IMR-90 (cell line): ENCODE data around the gene ZNF827. TPM values are rescaled to one million over a fixed set of nuclear protein-coding genes. Genes with fewer than 3 reads are reported as not detected.

ENCODE experiments used
- ATAC-seq: fragments of 200-7000 bp; cut with Tn5 transposase; 2 replicates; pipeline ENCODE4 v1.9.1; 2020; ENCODE audit warnings: low read depth, mild to moderate bottlenecking, moderate library complexity
- BruUV-seq: library from RNA; stranded (reverse); fragments of 400-500 nt; replicated peaks from 2 replicates; lab custom pipeline; 2021; lab: Mats Ljungman, UMichigan
- CTCF ChIA-PET: fragments of 300-600 bp; formaldehyde crosslinking; extraction: SDS; loops from one replicate; lab custom pipeline; 2021; ENCODE audit warnings: antibody characterized with exemption; lab: Yijun Ruan, JAX
- POLR2A ChIA-PET: fragments of 300-600 bp; sonication (Branson Sonifier 250); formaldehyde crosslinking; loops from one replicate; lab custom pipeline; 2022; ENCODE audit warnings: antibody characterized with exemption; ENCODE audit not compliant: unreplicated experiment; lab: Charles Lee
- DNase-seq: peaks from one replicate; pipeline ENCODE4 v3.0.0; 2013
- H2AFZ ChIP-seq: replicated peaks from 2 replicates; pipeline ENCODE3; 2013; ENCODE audit warnings: low read length, mild to moderate bottlenecking; ENCODE audit not compliant: poor library complexity
- H2AK5ac ChIP-seq: 2 replicates; pipeline ENCODE4 v1.6.1; 2013; ENCODE audit warnings: low read depth, low read length, inconsistent platforms
- H2AK9ac ChIP-seq: replicated peaks from 2 replicates; pipeline ENCODE3; 2013; ENCODE audit warnings: mild to moderate bottlenecking, low read depth, low read length, moderate library complexity; ENCODE audit not compliant: poor library complexity
- H2BK120ac ChIP-seq: 2 replicates; pipeline ENCODE4 v1.6.1; 2013; ENCODE audit warnings: low read depth, low read length, inconsistent platforms
- H2BK15ac ChIP-seq: 3 replicates; pipeline ENCODE4 v1.6.1; 2013; ENCODE audit warnings: low read depth, low read length, inconsistent platforms
- H2BK20ac ChIP-seq: 2 replicates; pipeline ENCODE4 v1.6.1; 2013; ENCODE audit warnings: low read depth, mild to moderate bottlenecking, inconsistent platforms, low read length, moderate library complexity
- H2BK5ac ChIP-seq: 2 replicates; pipeline ENCODE4 v1.6.1; 2013; ENCODE audit warnings: mild to moderate bottlenecking, low read depth, low read length, inconsistent platforms; ENCODE audit not compliant: poor library complexity, severe bottlenecking
- H3K14ac ChIP-seq: replicated peaks from 2 replicates; pipeline ENCODE4 v1.6.1; 2013; ENCODE audit warnings: low read depth, low read length, inconsistent platforms
- H3K18ac ChIP-seq: 2 replicates; pipeline ENCODE4 v1.6.1; 2013; ENCODE audit warnings: low read depth, low read length, control low read depth
- H3K23ac ChIP-seq: 2 replicates; pipeline ENCODE4 v1.6.1; 2013; ENCODE audit warnings: low read depth, low read length, inconsistent platforms
- H3K27ac ChIP-seq: 2 replicates; pipeline ENCODE4 v1.5.1; 2013; ENCODE audit warnings: mild to moderate bottlenecking, control low read depth, low read length; ENCODE audit not compliant: insufficient read depth
- H3K27me3 ChIP-seq: 2 replicates; pipeline ENCODE4 v1.6.1; 2013; ENCODE audit warnings: low read length; ENCODE audit not compliant: control insufficient read depth, insufficient read depth
- H3K36me3 ChIP-seq: 2 replicates; pipeline ENCODE4 v1.6.1; 2013; ENCODE audit warnings: low read length, mixed read lengths; ENCODE audit not compliant: control insufficient read depth, insufficient read depth
- H3K4ac ChIP-seq: 2 replicates; pipeline ENCODE4 v1.6.1; 2013; ENCODE audit warnings: low read depth, low read length, inconsistent platforms
- H3K4me1 ChIP-seq: 2 replicates; pipeline ENCODE4 v1.6.1; 2013; ENCODE audit warnings: low read length, mixed read lengths; ENCODE audit not compliant: control insufficient read depth, insufficient read depth
- H3K4me2 ChIP-seq: 2 replicates; pipeline ENCODE4 v1.6.1; 2013; ENCODE audit warnings: low read depth, mild to moderate bottlenecking, control low read depth, low read length, moderate library complexity
- H3K4me3 ChIP-seq: 2 replicates; pipeline ENCODE4 v1.5.1; 2013; ENCODE audit warnings: low read depth, mild to moderate bottlenecking, control low read depth, low read length, moderate library complexity; ENCODE audit not compliant: insufficient read depth
- H3K56ac ChIP-seq: 2 replicates; pipeline ENCODE4 v1.6.1; 2013; ENCODE audit warnings: low read length, inconsistent platforms; ENCODE audit not compliant: insufficient read depth; ENCODE audit errors: extremely low read depth
- H3K79me1 ChIP-seq, 2 experiments: 2 replicates each; pipeline ENCODE4 v1.6.1; 2013; ENCODE audit warnings: low read length in 2 of 2, inconsistent platforms in 1 of 2, low read depth in 1 of 2
- H3K9ac ChIP-seq: 2 replicates; pipeline ENCODE4 v1.6.1; 2013; ENCODE audit warnings: low read depth, low read length, control low read depth
- H3K9me1 ChIP-seq: 2 replicates; pipeline ENCODE4 v1.6.1; 2013; ENCODE audit warnings: low read length, inconsistent platforms; ENCODE audit not compliant: insufficient read depth
- H3K9me3 ChIP-seq: 2 replicates; pipeline ENCODE4 v1.6.1; 2013; ENCODE audit warnings: low read length; ENCODE audit not compliant: control insufficient read depth, insufficient read depth
- H4K20me1 ChIP-seq: 2 replicates; pipeline ENCODE4 v1.6.1; 2013; ENCODE audit warnings: low read length, inconsistent platforms; ENCODE audit not compliant: insufficient read depth
- H4K5ac ChIP-seq: 2 replicates; pipeline ENCODE4 v1.6.1; 2013; ENCODE audit warnings: mild to moderate bottlenecking, low read depth, low read length, control low read depth
- H4K8ac ChIP-seq, 2 experiments: 2 replicates each; pipeline ENCODE4 v1.6.1; 2013; ENCODE audit warnings: low read depth in 2 of 2, low read length in 2 of 2, control low read depth in 1 of 2, inconsistent platforms in 1 of 2
- H4K91ac ChIP-seq: 2 replicates; pipeline ENCODE4 v1.6.1; 2013; ENCODE audit warnings: low read depth, low read length, inconsistent platforms; ENCODE audit not compliant: insufficient read depth
- CHD1 ChIP-seq: IDR thresholded peaks from 2 replicates; pipeline ENCODE4 v1.6.1; 2012; ENCODE audit warnings: low read depth, low read length, improper control_type of control experiment
- CTCF ChIP-seq: conservative IDR thresholded peaks from 2 replicates; pipeline ENCODE4 v1.5.1; 2012; ENCODE audit warnings: mild to moderate bottlenecking, low read depth, low read length, improper control_type of control experiment
- ELK1 ChIP-seq: fragments of 150-350 bp; IDR thresholded peaks from 2 replicates; pipeline ENCODE4 v1.6.1; 2016; ENCODE audit warnings: low read depth, mild to moderate bottlenecking, low read length, moderate library complexity, borderline replicate concordance
- MAFK ChIP-seq: IDR thresholded peaks from 2 replicates; pipeline ENCODE4 v1.6.1; 2012; ENCODE audit warnings: low read depth, low read length, improper control_type of control experiment
- MAZ ChIP-seq: IDR thresholded peaks from 2 replicates; pipeline ENCODE4 v1.6.1; 2012; ENCODE audit warnings: low read depth, mild to moderate bottlenecking, low read length, improper control_type of control experiment, moderate library complexity, borderline replicate concordance
- NFE2L2 ChIP-seq: fragments of 150-350 bp; IDR thresholded peaks from 2 replicates; pipeline ENCODE4 v1.6.1; 2016; ENCODE audit warnings: low read depth, mild to moderate bottlenecking, low read length
- POLR2A ChIP-seq: IDR thresholded peaks from 2 replicates; pipeline ENCODE4 v1.6.1; 2012; ENCODE audit warnings: mild to moderate bottlenecking, low read depth, low read length
- RAD21 ChIP-seq: IDR thresholded peaks from 2 replicates; pipeline ENCODE4 v1.6.1; 2012; ENCODE audit warnings: low read length, improper control_type of control experiment
- RCOR1 ChIP-seq: IDR thresholded peaks from 2 replicates; pipeline ENCODE4 v1.6.1; 2012; ENCODE audit warnings: mild to moderate bottlenecking, low read length, improper control_type of control experiment; ENCODE audit not compliant: insufficient replicate concordance
- SMC3 ChIP-seq: fragments of 150-350 bp; IDR thresholded peaks from 2 replicates; pipeline ENCODE4 v1.6.1; 2016; ENCODE audit warnings: low read depth, mild to moderate bottlenecking, antibody characterized with exemption, low read length, moderate library complexity
- USF2 ChIP-seq: fragments of 150-350 bp; IDR thresholded peaks from 2 replicates; pipeline ENCODE4 v1.6.1; 2017; ENCODE audit warnings: mild to moderate bottlenecking, antibody characterized with exemption, low read length, low read depth
- WGBS, 2 experiments: methylation state at CpG; one replicate each; pipeline versions ENCODE4 v1.1.5 to v1.1.7; 2013; ENCODE audit warnings: missing lambda C conversion rate in 2 of 2; ENCODE audit not compliant: insufficient read length in 1 of 2; ENCODE audit errors: extremely low coverage in 2 of 2; 5-methylcytosine and 5-hydroxymethylcytosine counted together
- dilution Hi-C: fragments of 300-500 bp; cut with HindIII; formaldehyde crosslinking; loops from one replicate; pipeline ENCODE4 v1.14.3; 2018; ENCODE audit warnings: low sequenced_read_pairs; ENCODE audit not compliant: unreplicated experiment
- in situ Hi-C: fragments of 300-500 bp; cut with MboI; formaldehyde crosslinking; loops from 3 replicates; pipeline ENCODE4 v1.14.3; 2019; ENCODE audit warnings: low sequenced_read_pairs, inconsistent platforms, mixed read lengths
- intact Hi-C: fragments of 100-400 bp; cut with micrococcal nuclease; formaldehyde crosslinking; loops from 2 replicates; pipeline ENCODE4 v1.10.0; 2022
- polyA plus RNA-seq, 3 experiments: library from polyadenylated mRNA; depleted of rRNA; stranded (reverse); fragments of >200 nt; gene quantifications; 2 replicates each; pipeline ENCODE4 v1.2.3, GENCODE V29; 2012; ENCODE audit warnings: low replicate concordance in 1 of 3
- total RNA-seq: library from RNA; depleted of rRNA; stranded (reverse); fragments of >200 nt; gene quantifications from 2 replicates; pipeline ENCODE4 v1.2.3, GENCODE V29; 2012

ZNF827 gene
- total and polyA plus RNA-seq, 2 of the 4 experiments (the other 2 are of a cell fraction) = 6.6 to 31.7 TPM

- Histone ChIP-seq H3K23ac (no peak overlapping the region), H3K9me1 (peaks cover 8% of the 10 kb centered on the region; the same call in 1 of the 2 replicates), H3K9me3 (no peaks in the 10 kb centered on the region), H2BK15ac (no peak overlapping the region), H3K27ac (no peak overlapping the region), H2BK5ac (no peak overlapping the region), H2BK120ac (no peak overlapping the region), H3K4me1 (peaks cover 2% of the 10 kb centered on the region; the same call in 1 of the 2 replicates), H3K18ac (no peak overlapping the region), H4K20me1 (no peaks in the 10 kb centered on the region), H3K4me3 (no peak overlapping the region), H4K91ac (no peak overlapping the region), H3K9ac (no peak overlapping the region), H3K4me2 (no peak overlapping the region), H4K5ac (no peak overlapping the region), H3K56ac (no peak overlapping the region), H4K8ac (no peak overlapping the region), H3K36me3 (peaks cover 2% of the 10 kb centered on the region; the same call in 1 of the 2 replicates), H2AFZ (no peak overlapping the region), H2BK20ac (no peak overlapping the region), H3K14ac (no peak overlapping the region), H3K4ac (no peak overlapping the region), H3K27me3 (no peaks in the 10 kb centered on the region), H2AK9ac (no peak overlapping the region), H3K79me1 (peaks cover 3 to 33% of the 10 kb centered on the region in 2 experiments; a peak in 3 of 4 replicates), H2AK5ac (no peak overlapping the region)
- ChIA-PET POLR2A (no interaction called here), CTCF (no interaction called here)
- DNase-seq (no peak), ATAC-seq (no peak)
- TF ChIP-seq CTCF (no peak), RCOR1 (no peak), SMC3 (no peak), RAD21 (no peak), MAZ (no peak), CHD1 (no peak), USF2 (no peak), POLR2A (no peak), ELK1 (no peak), MAFK (no peak), NFE2L2 (no peak)
- intact Hi-C loops = no loop called here
- in situ Hi-C loops = no loop called here
- dilution Hi-C loops = no loop called here
- no TSS peak for BruUV-seq
- WGBS, 2 experiments = no CpG with 5 or more reads among the region's 5 CpGs
These were observed 73.2 kb downstream of the ZNF827 start for GRCh38 chr4:145865274-145865941.
